Fibroblast of lung (primary cell): ENCODE data around the gene FGF1.

Source experiments
- EZH2 ChIP-seq: IDR thresholded peaks from 2 replicates; pipeline ENCODE4 v1.5.1; 2012; ENCODE audit warnings: low read length, control low read depth, mild to moderate bottlenecking; ENCODE audit errors: missing control alignments
- TF ChIP-seq, protein P1 (sequence below), 2 donors: IDR thresholded peaks in 1 of 2; conservative IDR thresholded peaks in 1 of 2; 1 replicate in 1 of 2; 2 replicates in 1 of 2; pipeline ENCODE4 v1.5.1; 2011 to 2012; ENCODE audit warnings: low read length in 2 of 2, control low read depth in 1 of 2, inconsistent platforms in 1 of 2, low read depth in 1 of 2, mild to moderate bottlenecking in 1 of 2

DNA sequence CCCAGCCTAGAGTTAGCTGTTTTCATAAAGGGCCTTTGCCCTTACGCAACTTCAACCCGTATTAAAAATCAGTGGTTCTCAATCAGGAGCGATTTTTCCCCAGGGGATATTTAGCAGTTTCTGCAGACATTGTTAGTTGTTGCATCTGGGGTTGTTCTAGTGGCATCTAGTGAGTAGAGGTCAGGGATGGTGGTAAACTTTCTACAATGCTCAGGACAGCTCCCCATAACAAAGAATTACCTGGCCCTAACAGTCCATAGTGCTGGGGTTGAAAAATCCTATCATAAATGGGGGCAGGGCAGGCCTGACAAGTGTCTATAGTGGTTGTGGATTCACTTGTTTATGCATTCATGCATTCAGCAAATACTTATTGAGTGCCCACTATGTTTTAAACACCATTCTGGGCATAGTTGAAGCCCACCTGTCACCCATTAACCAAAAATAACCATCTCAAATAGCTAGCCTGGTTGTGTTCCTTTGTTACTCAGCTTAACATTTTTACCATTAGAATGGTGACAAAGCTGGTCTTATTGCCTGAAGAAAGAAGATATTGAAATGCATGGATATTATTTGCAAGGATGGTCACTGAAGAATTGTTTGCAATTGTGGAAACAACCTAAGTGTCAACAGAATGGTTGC, 15.9 kb upstream of the FGF1 start:
- TF ChIP-seq, protein P1, sequence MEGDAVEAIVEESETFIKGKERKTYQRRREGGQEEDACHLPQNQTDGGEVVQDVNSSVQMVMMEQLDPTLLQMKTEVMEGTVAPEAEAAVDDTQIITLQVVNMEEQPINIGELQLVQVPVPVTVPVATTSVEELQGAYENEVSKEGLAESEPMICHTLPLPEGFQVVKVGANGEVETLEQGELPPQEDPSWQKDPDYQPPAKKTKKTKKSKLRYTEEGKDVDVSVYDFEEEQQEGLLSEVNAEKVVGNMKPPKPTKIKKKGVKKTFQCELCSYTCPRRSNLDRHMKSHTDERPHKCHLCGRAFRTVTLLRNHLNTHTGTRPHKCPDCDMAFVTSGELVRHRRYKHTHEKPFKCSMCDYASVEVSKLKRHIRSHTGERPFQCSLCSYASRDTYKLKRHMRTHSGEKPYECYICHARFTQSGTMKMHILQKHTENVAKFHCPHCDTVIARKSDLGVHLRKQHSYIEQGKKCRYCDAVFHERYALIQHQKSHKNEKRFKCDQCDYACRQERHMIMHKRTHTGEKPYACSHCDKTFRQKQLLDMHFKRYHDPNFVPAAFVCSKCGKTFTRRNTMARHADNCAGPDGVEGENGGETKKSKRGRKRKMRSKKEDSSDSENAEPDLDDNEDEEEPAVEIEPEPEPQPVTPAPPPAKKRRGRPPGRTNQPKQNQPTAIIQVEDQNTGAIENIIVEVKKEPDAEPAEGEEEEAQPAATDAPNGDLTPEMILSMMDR (conservative IDR thresholded peaks at IDR 0.05 in 1 of 2, IDR thresholded peaks at IDR 0.05 in 1 of 2; ENCODE audit: low read depth in 1 of 2, low read length in 2 of 2) = no peak
- no peak for TF ChIP-seq EZH2
